ENCODE data around the gene AFF3.

The AFF3 gene

GRCh38 chr2:100041385-100041784, 101.0 kb downstream of the AFF3 start:
- TF ChIP-seq TAF1 (IDR thresholded peaks at IDR 0.05; ENCODE audit: borderline replicate concordance, insufficient read depth, low read length) = no peak
- TF ChIP-seq REST (IDR thresholded peaks at IDR 0.05; ENCODE audit: insufficient read depth in 1 of 2, low read depth in 2 of 2, low read length in 2 of 2) = no peak
- TF ChIP-seq SIN3A (IDR thresholded peaks at IDR 0.05; ENCODE audit: borderline replicate concordance, insufficient read depth, low read length) = no peak
- no peak for TF ChIP-seq FOXP2 (optimal IDR thresholded peaks at IDR 0.05; ENCODE audit: borderline replicate concordance, extremely low read depth, extremely low read length, insufficient read depth)
- TF ChIP-seq POLR2AphosphoS5 (IDR thresholded peaks at IDR 0.05; ENCODE audit: low read depth, low read length) = no peak

GRCh38 chr2:100040906-100041305, 101.5 kb downstream of the AFF3 start:
- TF ChIP-seq POLR2AphosphoS5 (IDR thresholded peaks at IDR 0.05; ENCODE audit: low read depth, low read length) = no peak
- no peak for TF ChIP-seq SIN3A (IDR thresholded peaks at IDR 0.05; ENCODE audit: borderline replicate concordance, insufficient read depth, low read length)
- no peak for TF ChIP-seq FOXP2 (optimal IDR thresholded peaks at IDR 0.05; ENCODE audit: borderline replicate concordance, extremely low read depth, extremely low read length, insufficient read depth)
- TF ChIP-seq REST (IDR thresholded peaks at IDR 0.05; ENCODE audit: insufficient read depth in 1 of 2, low read depth in 2 of 2, low read length in 2 of 2) = no peak

DNA sequence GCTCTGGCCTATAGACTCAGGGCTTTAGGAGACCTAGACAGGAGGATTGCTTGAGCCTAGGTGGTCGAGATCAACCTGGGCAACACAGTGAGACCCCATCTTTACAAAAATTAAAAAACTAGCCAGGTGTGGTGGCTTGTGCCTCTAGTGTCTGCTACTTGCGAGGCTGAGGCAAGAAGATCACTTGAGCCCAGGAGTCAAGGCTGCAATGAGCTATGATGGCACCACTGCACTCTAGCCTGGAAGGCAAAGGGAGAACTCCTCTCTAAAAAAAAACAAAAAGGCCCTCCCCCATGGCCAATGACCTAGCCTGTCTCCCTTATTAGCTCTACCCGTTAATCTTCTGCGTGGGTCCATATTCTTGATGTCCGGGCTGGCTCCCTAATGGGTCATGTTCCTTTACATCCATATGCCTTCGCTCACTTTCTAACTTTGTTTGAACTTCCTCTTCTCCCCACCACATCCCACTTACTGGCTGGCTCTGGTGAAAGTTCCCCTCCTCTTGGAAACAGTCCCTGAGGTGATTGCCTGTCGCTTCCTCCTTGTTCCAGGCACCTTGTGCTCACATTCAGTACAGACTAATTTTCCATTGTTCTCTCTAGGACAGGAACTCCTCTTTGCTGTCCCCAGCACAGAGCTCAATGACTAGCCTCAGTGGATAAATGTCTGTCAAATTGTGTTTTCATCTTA, 103.0 kb downstream of the AFF3 start:
- no peak for TF ChIP-seq SIN3A (IDR thresholded peaks at IDR 0.05; ENCODE audit: borderline replicate concordance, insufficient read depth, low read length)
- TF ChIP-seq FOXP2 (optimal IDR thresholded peaks at IDR 0.05; ENCODE audit: borderline replicate concordance, extremely low read depth, extremely low read length, insufficient read depth) = no peak
- TF ChIP-seq TAF1 (IDR thresholded peaks at IDR 0.05; ENCODE audit: borderline replicate concordance, insufficient read depth, low read length) = no peak
- no peak for TF ChIP-seq POLR2AphosphoS5 (IDR thresholded peaks at IDR 0.05; ENCODE audit: low read depth, low read length)
- no peak for TF ChIP-seq REST (IDR thresholded peaks at IDR 0.05; ENCODE audit: insufficient read depth in 1 of 2, low read depth in 2 of 2, low read length in 2 of 2)

GRCh38 chr2:100038011-100038410, 104.4 kb downstream of the AFF3 start:
- TF ChIP-seq FOXP2 (optimal IDR thresholded peaks at IDR 0.05; ENCODE audit: borderline replicate concordance, extremely low read depth, extremely low read length, insufficient read depth) (no peak), POLR2AphosphoS5 (IDR thresholded peaks at IDR 0.05; ENCODE audit: low read depth, low read length) (no peak), SIN3A (IDR thresholded peaks at IDR 0.05; ENCODE audit: borderline replicate concordance, insufficient read depth, low read length) (no peak), REST (IDR thresholded peaks at IDR 0.05; ENCODE audit: insufficient read depth in 1 of 2, low read depth in 2 of 2, low read length in 2 of 2) (no peak), TAF1 (IDR thresholded peaks at IDR 0.05; ENCODE audit: borderline replicate concordance, insufficient read depth, low read length) (no peak)

All from PFSK-1 (cell line).